ENCODE data around the gene HDGFL1.

HDGFL1 gene

GRCh38 chr6:22589118-22589517 lies 19.8 kb downstream of the HDGFL1 start:
- TF ChIP-seq, protein P1, sequence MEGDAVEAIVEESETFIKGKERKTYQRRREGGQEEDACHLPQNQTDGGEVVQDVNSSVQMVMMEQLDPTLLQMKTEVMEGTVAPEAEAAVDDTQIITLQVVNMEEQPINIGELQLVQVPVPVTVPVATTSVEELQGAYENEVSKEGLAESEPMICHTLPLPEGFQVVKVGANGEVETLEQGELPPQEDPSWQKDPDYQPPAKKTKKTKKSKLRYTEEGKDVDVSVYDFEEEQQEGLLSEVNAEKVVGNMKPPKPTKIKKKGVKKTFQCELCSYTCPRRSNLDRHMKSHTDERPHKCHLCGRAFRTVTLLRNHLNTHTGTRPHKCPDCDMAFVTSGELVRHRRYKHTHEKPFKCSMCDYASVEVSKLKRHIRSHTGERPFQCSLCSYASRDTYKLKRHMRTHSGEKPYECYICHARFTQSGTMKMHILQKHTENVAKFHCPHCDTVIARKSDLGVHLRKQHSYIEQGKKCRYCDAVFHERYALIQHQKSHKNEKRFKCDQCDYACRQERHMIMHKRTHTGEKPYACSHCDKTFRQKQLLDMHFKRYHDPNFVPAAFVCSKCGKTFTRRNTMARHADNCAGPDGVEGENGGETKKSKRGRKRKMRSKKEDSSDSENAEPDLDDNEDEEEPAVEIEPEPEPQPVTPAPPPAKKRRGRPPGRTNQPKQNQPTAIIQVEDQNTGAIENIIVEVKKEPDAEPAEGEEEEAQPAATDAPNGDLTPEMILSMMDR (IDR thresholded peaks at IDR 0.05; ENCODE audit: borderline replicate concordance, insufficient read depth, low read depth, low read length): no peak
- no peak overlapping the region for H3K4me3 ChIP-seq (ENCODE audit: low read depth, low read length)

- TF ChIP-seq, protein P1 (IDR thresholded peaks at IDR 0.05; ENCODE audit: borderline replicate concordance, insufficient read depth, low read depth, low read length): no peak
- H3K4me3 ChIP-seq (ENCODE audit: low read depth, low read length): no peak overlapping the region
Measured at GRCh38 chr6:22590423-22590822, 21.1 kb downstream of the HDGFL1 start.

DNA sequence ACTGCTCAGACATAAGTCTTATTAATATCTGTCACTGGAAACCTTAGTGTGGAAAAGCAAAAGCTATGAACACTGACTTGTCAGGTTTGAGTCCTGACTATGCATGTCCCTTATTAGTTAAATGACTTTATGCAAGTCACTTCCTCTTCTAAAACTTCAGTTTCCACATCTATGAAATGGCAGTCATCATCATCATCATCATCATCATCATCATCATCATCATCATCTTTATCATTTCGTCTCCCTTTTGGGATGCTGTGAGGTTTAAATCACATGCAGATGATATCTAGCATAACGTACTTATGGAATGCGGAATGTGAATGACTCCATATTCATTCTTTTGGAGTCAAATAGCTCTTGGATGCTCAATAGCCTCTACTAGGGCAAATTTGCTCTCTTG lies 24.5 kb downstream of the HDGFL1 start:
- TF ChIP-seq, protein P1 (IDR thresholded peaks at IDR 0.05; ENCODE audit: borderline replicate concordance, insufficient read depth, low read depth, low read length): no peak
- H3K4me3 ChIP-seq (ENCODE audit: low read depth, low read length): no peak overlapping the region

GRCh38 chr6:22596011-22596410 lies 26.6 kb downstream of the HDGFL1 start:
- no peak overlapping the region for H3K4me3 ChIP-seq (ENCODE audit: low read depth, low read length)
- TF ChIP-seq, protein P1 (IDR thresholded peaks at IDR 0.05; ENCODE audit: borderline replicate concordance, insufficient read depth, low read depth, low read length): no peak

DNA sequence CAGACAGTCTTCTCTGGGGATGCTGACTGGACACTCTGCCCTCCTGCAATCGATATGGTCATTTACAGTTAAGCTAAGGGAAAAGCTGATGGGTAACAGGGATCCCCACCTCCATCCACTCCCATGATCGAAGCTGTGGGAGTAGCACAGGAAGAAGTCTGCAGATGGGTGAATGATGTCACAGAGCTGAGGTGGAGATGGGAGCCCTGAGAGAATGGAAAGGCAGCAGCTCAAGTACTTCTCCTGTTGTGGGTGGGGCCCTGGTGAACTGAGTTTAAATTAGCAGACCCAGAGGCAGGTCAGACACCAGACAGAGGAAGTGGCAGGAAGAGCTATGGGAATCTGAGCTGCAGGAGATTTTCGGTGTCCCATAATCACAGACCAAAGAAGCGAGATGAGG lies 29.0 kb downstream of the HDGFL1 start:
- no peak overlapping the region for H3K4me3 ChIP-seq (ENCODE audit: low read depth, low read length)
- TF ChIP-seq, protein P1 (IDR thresholded peaks at IDR 0.05; ENCODE audit: borderline replicate concordance, insufficient read depth, low read depth, low read length): no peak

DNA sequence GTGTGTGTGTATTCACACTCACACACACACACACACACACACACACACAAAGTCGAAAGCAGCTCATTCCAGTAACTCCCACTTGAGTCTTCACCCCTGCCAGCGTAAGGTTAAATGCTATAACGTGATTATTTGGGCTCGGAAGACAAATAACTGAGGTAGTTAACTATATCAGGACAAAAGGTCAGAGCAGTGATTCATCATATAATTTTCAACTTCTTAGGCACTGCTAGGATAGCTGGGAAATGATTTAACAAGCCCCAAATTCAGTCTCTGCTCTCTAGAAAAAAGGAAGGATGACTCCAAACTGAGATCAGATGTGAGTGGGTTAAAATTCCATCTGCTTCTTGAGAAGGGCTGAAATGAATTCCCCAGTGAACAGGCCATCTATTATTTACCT lies 30.7 kb downstream of the HDGFL1 start:
- no peak overlapping the region for H3K4me3 ChIP-seq (ENCODE audit: low read depth, low read length)
- TF ChIP-seq, protein P1 (IDR thresholded peaks at IDR 0.05; ENCODE audit: borderline replicate concordance, insufficient read depth, low read depth, low read length): no peak

DNA sequence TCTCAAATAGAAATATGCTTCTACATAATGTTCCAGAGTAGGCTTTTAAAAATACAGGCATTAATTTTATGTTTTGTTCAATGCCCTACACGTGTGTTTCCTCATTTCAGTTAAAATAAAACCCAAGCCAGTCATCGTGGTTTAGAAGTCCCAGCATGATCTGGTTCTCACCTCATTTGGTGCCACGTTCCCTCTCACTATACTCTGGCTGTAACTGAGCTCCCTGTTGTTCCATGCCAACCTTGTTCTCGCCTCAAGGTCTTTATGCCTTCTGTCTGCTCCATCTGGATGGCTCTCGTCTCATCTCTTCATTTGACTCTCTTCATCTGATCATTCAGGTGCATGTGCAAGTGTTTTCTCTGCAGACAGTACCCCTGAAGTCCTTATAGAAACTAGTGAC lies 32.6 kb downstream of the HDGFL1 start:
- TF ChIP-seq, protein P1 (IDR thresholded peaks at IDR 0.05; ENCODE audit: borderline replicate concordance, insufficient read depth, low read depth, low read length): no peak
- no peak overlapping the region for H3K4me3 ChIP-seq (ENCODE audit: low read depth, low read length)
